ENCODE data around the gene DNAJC7.

DNAJC7 gene

GRCh38 chr17:42016941-42017865, at the start of gene DNAJC7:
Gene DNAJC7 (minus strand): TSS chr17:42017439. CDS start chr17:42017416, 23 bp downstream.
- peak within 1 kb of the TSS; percentile 93 for H2AFZ ChIP-seq (ENCODE audit: low read length, unreplicated experiment)
- peak within 1 kb of the TSS; percentile 96 for H3K4me3 ChIP-seq (ENCODE audit: low read depth, low read length)

GRCh38 chr17:42065201-42065600, 48.0 kb upstream of the DNAJC7 start:
- H3K79me2 ChIP-seq (ENCODE audit: control insufficient read depth, insufficient read depth, low read length, unreplicated experiment), result no peaks in the 10 kb centered on the region
- no peak overlapping the region for H3K4me3 ChIP-seq (ENCODE audit: low read depth, low read length)
- H3K27ac ChIP-seq (ENCODE audit: low read depth, low read length), result no peak overlapping the region
- H3K27me3 ChIP-seq (ENCODE audit: insufficient read depth, low read length), result no peaks in the 10 kb centered on the region
- H2AFZ ChIP-seq (ENCODE audit: low read length, unreplicated experiment), result no peak overlapping the region
- H3K36me3 ChIP-seq (ENCODE audit: insufficient read depth, low read length), result no peaks in the 10 kb centered on the region
- no peaks in the 10 kb centered on the region for H3K4me1 ChIP-seq (ENCODE audit: control insufficient read depth, insufficient read depth, low read length, unreplicated experiment)

More at GRCh38 chr17:42016941-42017865, at the start of gene DNAJC7:
- Histone ChIP-seq H3K36me3 (ENCODE audit: insufficient read depth, low read length) (no peaks in the 10 kb centered on the region; the same call in 1 of the 2 replicates), H3K27me3 (ENCODE audit: insufficient read depth, low read length) (no peaks in the 10 kb centered on the region), H3K79me2 (ENCODE audit: control insufficient read depth, insufficient read depth, low read length, unreplicated experiment) (peaks cover 65% of the 10 kb centered on the region), H3K4me1 (ENCODE audit: control insufficient read depth, insufficient read depth, low read length, unreplicated experiment) (peaks cover 12% of the 10 kb centered on the region), H3K27ac (ENCODE audit: low read depth, low read length) (peak within 1 kb of the TSS; percentile 77)

- Histone ChIP-seq H3K27me3 (ENCODE audit: insufficient read depth, low read length) (no peaks in the 10 kb centered on the region), H3K36me3 (ENCODE audit: insufficient read depth, low read length) (no peaks in the 10 kb centered on the region), H3K27ac (ENCODE audit: low read depth, low read length) (no peak overlapping the region), H3K4me3 (ENCODE audit: low read depth, low read length) (no peak overlapping the region), H2AFZ (ENCODE audit: low read length, unreplicated experiment) (no peak overlapping the region), H3K4me1 (ENCODE audit: control insufficient read depth, insufficient read depth, low read length, unreplicated experiment) (no peaks in the 10 kb centered on the region), H3K79me2 (ENCODE audit: control insufficient read depth, insufficient read depth, low read length, unreplicated experiment) (no peaks in the 10 kb centered on the region)
Observed at GRCh38 chr17:42062681-42063080, 45.4 kb upstream of the DNAJC7 start.

GRCh38 chr17:42061646-42062487, 44.6 kb upstream of the DNAJC7 start:
- Histone ChIP-seq H3K79me2 (ENCODE audit: control insufficient read depth, insufficient read depth, low read length, unreplicated experiment) (no peaks in the 10 kb centered on the region), H3K27ac (ENCODE audit: low read depth, low read length) (no peak overlapping the region), H2AFZ (ENCODE audit: low read length, unreplicated experiment) (no peak overlapping the region), H3K27me3 (ENCODE audit: insufficient read depth, low read length) (no peaks in the 10 kb centered on the region), H3K4me3 (ENCODE audit: low read depth, low read length) (no peak overlapping the region), H3K36me3 (ENCODE audit: insufficient read depth, low read length) (no peaks in the 10 kb centered on the region), H3K4me1 (ENCODE audit: control insufficient read depth, insufficient read depth, low read length, unreplicated experiment) (no peaks in the 10 kb centered on the region)

GRCh38 chr17:42060231-42060630, 43.0 kb upstream of the DNAJC7 start:
- H3K79me2 ChIP-seq (ENCODE audit: control insufficient read depth, insufficient read depth, low read length, unreplicated experiment), result no peaks in the 10 kb centered on the region
- no peak overlapping the region for H2AFZ ChIP-seq (ENCODE audit: low read length, unreplicated experiment)
- H3K36me3 ChIP-seq (ENCODE audit: insufficient read depth, low read length), result no peaks in the 10 kb centered on the region
- no peaks in the 10 kb centered on the region for H3K4me1 ChIP-seq (ENCODE audit: control insufficient read depth, insufficient read depth, low read length, unreplicated experiment)
- no peak overlapping the region for H3K4me3 ChIP-seq (ENCODE audit: low read depth, low read length)
- no peak overlapping the region for H3K27ac ChIP-seq (ENCODE audit: low read depth, low read length)
- peaks cover 3% of the 10 kb centered on the region for H3K27me3 ChIP-seq (ENCODE audit: insufficient read depth, low read length)

- H3K4me3 ChIP-seq (ENCODE audit: low read depth, low read length), result no peak overlapping the region
Observed at GRCh38 chr17:42059815-42060214, 42.6 kb upstream of the DNAJC7 start.

GRCh38 chr17:42058063-42058462, 40.8 kb upstream of the DNAJC7 start:
- no peak overlapping the region for H2AFZ ChIP-seq (ENCODE audit: low read length, unreplicated experiment)
- peaks cover 22% of the 10 kb centered on the region for H3K27me3 ChIP-seq (ENCODE audit: insufficient read depth, low read length)
- H3K79me2 ChIP-seq (ENCODE audit: control insufficient read depth, insufficient read depth, low read length, unreplicated experiment), result no peaks in the 10 kb centered on the region
- H3K4me3 ChIP-seq (ENCODE audit: low read depth, low read length), result no peak overlapping the region
- no peaks in the 10 kb centered on the region for H3K4me1 ChIP-seq (ENCODE audit: control insufficient read depth, insufficient read depth, low read length, unreplicated experiment)
- no peaks in the 10 kb centered on the region for H3K36me3 ChIP-seq (ENCODE audit: insufficient read depth, low read length)
- no peak overlapping the region for H3K27ac ChIP-seq (ENCODE audit: low read depth, low read length)

More at GRCh38 chr17:42059815-42060214, 42.6 kb upstream of the DNAJC7 start:
- Histone ChIP-seq H3K27ac (ENCODE audit: low read depth, low read length) (no peak overlapping the region), H3K36me3 (ENCODE audit: insufficient read depth, low read length) (no peaks in the 10 kb centered on the region), H3K27me3 (ENCODE audit: insufficient read depth, low read length) (peaks cover 7% of the 10 kb centered on the region), H2AFZ (ENCODE audit: low read length, unreplicated experiment) (no peak overlapping the region), H3K4me1 (ENCODE audit: control insufficient read depth, insufficient read depth, low read length, unreplicated experiment) (no peaks in the 10 kb centered on the region), H3K79me2 (ENCODE audit: control insufficient read depth, insufficient read depth, low read length, unreplicated experiment) (no peaks in the 10 kb centered on the region)

GRCh38 chr17:42056635-42057034, 39.4 kb upstream of the DNAJC7 start:
- no peaks in the 10 kb centered on the region for H3K4me1 ChIP-seq (ENCODE audit: control insufficient read depth, insufficient read depth, low read length, unreplicated experiment)
- H3K4me3 ChIP-seq (ENCODE audit: low read depth, low read length), result no peak overlapping the region
- H2AFZ ChIP-seq (ENCODE audit: low read length, unreplicated experiment), result no peak overlapping the region
- peaks cover 35% of the 10 kb centered on the region for H3K27me3 ChIP-seq (ENCODE audit: insufficient read depth, low read length)
- H3K27ac ChIP-seq (ENCODE audit: low read depth, low read length), result no peak overlapping the region
- H3K79me2 ChIP-seq (ENCODE audit: control insufficient read depth, insufficient read depth, low read length, unreplicated experiment), result no peaks in the 10 kb centered on the region
- no peaks in the 10 kb centered on the region for H3K36me3 ChIP-seq (ENCODE audit: insufficient read depth, low read length)

- no peak overlapping the region for H3K4me3 ChIP-seq (ENCODE audit: low read depth, low read length)
- no peak overlapping the region for H2AFZ ChIP-seq (ENCODE audit: low read length, unreplicated experiment)
- no peaks in the 10 kb centered on the region for H3K36me3 ChIP-seq (ENCODE audit: insufficient read depth, low read length)
- H3K27ac ChIP-seq (ENCODE audit: low read depth, low read length), result no peak overlapping the region
- H3K79me2 ChIP-seq (ENCODE audit: control insufficient read depth, insufficient read depth, low read length, unreplicated experiment), result no peaks in the 10 kb centered on the region
- no peaks in the 10 kb centered on the region for H3K4me1 ChIP-seq (ENCODE audit: control insufficient read depth, insufficient read depth, low read length, unreplicated experiment)
- H3K27me3 ChIP-seq (ENCODE audit: insufficient read depth, low read length), result peaks cover 45% of the 10 kb centered on the region
Observed at GRCh38 chr17:42055496-42055895, 38.3 kb upstream of the DNAJC7 start.

GRCh38 chr17:42055027-42055426, 37.8 kb upstream of the DNAJC7 start:
- no peak overlapping the region for H3K27ac ChIP-seq (ENCODE audit: low read depth, low read length)
- no peak overlapping the region for H2AFZ ChIP-seq (ENCODE audit: low read length, unreplicated experiment)
- peaks cover 47% of the 10 kb centered on the region for H3K27me3 ChIP-seq (ENCODE audit: insufficient read depth, low read length)
- H3K4me3 ChIP-seq (ENCODE audit: low read depth, low read length), result no peak overlapping the region
- H3K79me2 ChIP-seq (ENCODE audit: control insufficient read depth, insufficient read depth, low read length, unreplicated experiment), result no peaks in the 10 kb centered on the region
- H3K36me3 ChIP-seq (ENCODE audit: insufficient read depth, low read length), result no peaks in the 10 kb centered on the region
- no peaks in the 10 kb centered on the region for H3K4me1 ChIP-seq (ENCODE audit: control insufficient read depth, insufficient read depth, low read length, unreplicated experiment)

Data from ACC112 (cell line).